ENCODE measurements around the gene ONECUT3.

DNA sequence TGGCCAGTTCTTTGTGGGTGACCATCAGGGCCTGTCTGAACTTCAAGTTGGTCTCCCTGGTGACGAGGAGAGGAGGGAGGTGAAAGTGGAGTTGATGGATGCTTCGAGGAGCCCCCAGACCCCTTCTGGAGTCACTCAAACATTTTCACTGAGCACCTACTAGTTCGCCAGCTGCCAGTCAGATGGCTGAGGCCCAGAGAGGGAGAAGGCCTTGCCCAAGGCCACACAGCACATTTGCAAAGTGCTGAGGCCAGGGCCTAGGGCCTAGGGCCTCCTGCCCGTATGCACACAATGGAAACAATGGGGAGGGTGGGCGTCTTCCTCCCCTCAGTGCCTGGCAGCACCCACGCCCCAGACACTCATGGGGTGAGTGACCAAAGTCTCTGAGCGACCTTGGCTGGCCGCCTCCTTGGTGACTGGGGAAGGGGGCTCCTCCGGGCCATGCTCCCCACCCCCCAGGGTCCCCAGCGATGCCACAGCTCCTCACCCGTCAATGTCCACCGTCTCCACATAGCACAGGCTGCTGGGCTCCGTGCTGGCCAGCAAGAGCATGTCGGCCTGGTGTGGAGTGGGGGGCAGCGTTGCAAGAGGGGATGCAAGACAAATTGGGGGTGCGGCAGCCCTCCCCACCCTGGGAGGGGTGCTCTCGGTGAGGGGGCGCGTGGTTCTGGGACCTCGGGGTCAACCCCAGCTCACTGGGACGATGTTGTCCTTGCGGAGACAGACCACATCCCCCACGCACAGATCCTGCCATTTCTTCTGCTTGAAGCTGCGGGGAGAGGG, 52.3 kb downstream of the ONECUT3 start:
- no peak for TF ChIP-seq CTCF (IDR thresholded peaks at IDR 0.05)
- no peak for TF ChIP-seq EZH2 (IDR thresholded peaks at IDR 0.05)
- TF ChIP-seq EZH2phosphoT487 (IDR thresholded peaks at IDR 0.05), result no peak
